Liver (tissue), 3 donors: ENCODE data around the gene FARS2.

Experiments used
- ATF3 ChIP-seq: IDR thresholded peaks from 2 replicates; pipeline ENCODE4 v1.6.1; 2016; ENCODE audit warnings: antibody characterized with exemption
- CTCF ChIP-seq: fragments of 150-350 bp; IDR thresholded peaks from 2 replicates; pipeline ENCODE4 v1.5.1; 2017; ENCODE audit warnings: improper control_type of control experiment, low read depth, low read length; ENCODE audit not compliant: missing input control
- EGR1 ChIP-seq, 2 donors: IDR thresholded peaks; 2 replicates each; pipeline ENCODE4 v1.6.1; 2016 to 2018; ENCODE audit warnings: antibody characterized with exemption in 2 of 2, low read depth in 2 of 2
- GABPA ChIP-seq, 2 donors: IDR thresholded peaks in 1 of 2; conservative IDR thresholded peaks in 1 of 2; 2 replicates each; pipeline ENCODE4 v1.6.1; 2016; ENCODE audit warnings: antibody characterized with exemption in 2 of 2, mild to moderate bottlenecking in 1 of 2, moderate library complexity in 1 of 2
- HNF4A ChIP-seq, 2 donors: conservative IDR thresholded peaks; 2 replicates each; pipeline ENCODE4 v1.6.1; 2016; ENCODE audit warnings: antibody characterized with exemption in 2 of 2, mild to moderate bottlenecking in 2 of 2
- JUND ChIP-seq, 2 donors: IDR thresholded peaks; 2 replicates each; pipeline ENCODE4 v1.6.1; 2016; ENCODE audit warnings: antibody characterized with exemption in 2 of 2
- MAX ChIP-seq: IDR thresholded peaks from 2 replicates; pipeline ENCODE4 v1.6.1; 2016; ENCODE audit warnings: antibody characterized with exemption
- RXRA ChIP-seq, 2 donors: IDR thresholded peaks; 2 replicates each; pipeline ENCODE4 v1.6.1; 2017 to 2018; ENCODE audit warnings: antibody characterized with exemption in 2 of 2, mild to moderate bottlenecking in 1 of 2
- SP1 ChIP-seq: IDR thresholded peaks from 2 replicates; pipeline ENCODE4 v1.6.1; 2018; ENCODE audit warnings: antibody characterized with exemption, mild to moderate bottlenecking
- TAF1 ChIP-seq: conservative IDR thresholded peaks from 2 replicates; pipeline ENCODE4 v1.6.1; 2016; ENCODE audit warnings: antibody characterized with exemption, mild to moderate bottlenecking
- donor health status: healthy.
- donor health status: healthy.

GRCh38 chr6:5305968-5306626 lies 44.8 kb downstream of the FARS2 start:
- TF ChIP-seq MAX: no peak
- no peak for TF ChIP-seq CTCF
- TF ChIP-seq JUND (IDR thresholded peaks at IDR 0.05): no peak
- TF ChIP-seq TAF1: no peak
- TF ChIP-seq SP1: peak; percentile 22
- peak; percentile 43 to 55 for TF ChIP-seq HNF4A (conservative IDR thresholded peaks at IDR 0.05)
- no peak for TF ChIP-seq RXRA (IDR thresholded peaks at IDR 0.05)
- TF ChIP-seq ATF3: no peak
- TF ChIP-seq EGR1 (IDR thresholded peaks at IDR 0.05; ENCODE audit: low read depth in 2 of 2): no peak
- TF ChIP-seq GABPA (IDR thresholded peaks at IDR 0.05 in 1 of 2, conservative IDR thresholded peaks at IDR 0.05 in 1 of 2): no peak
